GM18507 (cell line): ENCODE measurements around the gene CFAP58.

ENCODE experiments used
- DNase-seq: peaks from one replicate; pipeline ENCODE4 v3.0.0; 2011; ENCODE audit warnings: low read depth; ENCODE audit not compliant: insufficient read length; ENCODE audit errors: extremely low spot score
- FAIRE-seq: peaks from 2 replicates; lab custom pipeline; 2011; peaks lifted over from hg19 to GRCh38; lab: Jason Lieb, UNC

The CFAP58 gene

GRCh38 chr10:104321725-104322415 is 31.8 kb upstream of the CFAP58 start:
- DNase-seq (no peak), FAIRE-seq (no peak)

GRCh38 chr10:104322416-104322782 is 31.2 kb upstream of the CFAP58 start:
- FAIRE-seq (no peak), DNase-seq (no peak)

GRCh38 chr10:104323085-104323484 is 30.5 kb upstream of the CFAP58 start:
- FAIRE-seq, result no peak
- DNase-seq, result no peak

- DNase-seq (no peak), FAIRE-seq (peak; percentile 24)
These were observed 29.9 kb upstream of the CFAP58 start for GRCh38 chr10:104323760-104324201.

- peak; percentile 51 for FAIRE-seq
- no peak for DNase-seq
These were observed 29.4 kb upstream of the CFAP58 start for GRCh38 chr10:104324221-104324686.

- no peak for DNase-seq
- no peak for FAIRE-seq
These were observed 28.7 kb upstream of the CFAP58 start for GRCh38 chr10:104324931-104325330.

GRCh38 chr10:104325436-104326435 is 27.9 kb upstream of the CFAP58 start:
- FAIRE-seq (no peak), DNase-seq (no peak)

- DNase-seq (no peak), FAIRE-seq (no peak)
These were observed 26.5 kb upstream of the CFAP58 start for GRCh38 chr10:104326991-104327610.

GRCh38 chr10:104327745-104328645 is 25.6 kb upstream of the CFAP58 start:
- DNase-seq, result no peak
- no peak for FAIRE-seq

- no peak for FAIRE-seq
- no peak for DNase-seq
These were observed 25.1 kb upstream of the CFAP58 start for GRCh38 chr10:104328646-104328895.

- DNase-seq, result no peak
- FAIRE-seq, result no peak
These were observed 24.5 kb upstream of the CFAP58 start for GRCh38 chr10:104328896-104329710.

GRCh38 chr10:104329735-104330134 is 23.9 kb upstream of the CFAP58 start:
- DNase-seq, result no peak
- FAIRE-seq, result no peak

- FAIRE-seq, result no peak
- no peak for DNase-seq
These were observed 23.2 kb upstream of the CFAP58 start for GRCh38 chr10:104330168-104331110.

GRCh38 chr10:104331208-104331838 is 22.3 kb upstream of the CFAP58 start:
- FAIRE-seq, result no peak
- no peak for DNase-seq

- FAIRE-seq (no peak), DNase-seq (no peak)
These were observed 21.2 kb upstream of the CFAP58 start for GRCh38 chr10:104332243-104333031.

- FAIRE-seq (no peak), DNase-seq (no peak)
These were observed 20.5 kb upstream of the CFAP58 start for GRCh38 chr10:104333032-104333727.
